AG04450 (cell line): ENCODE measurements around the gene SUSD4. TPM values are rescaled to one million over a fixed set of nuclear protein-coding genes. Genes with fewer than 3 reads are reported as not detected.

ENCODE experiments used
- CTCF ChIA-PET: fragments of 300-600, 350-600 bp; formaldehyde crosslinking; extraction: SDS; loops from one replicate; lab custom pipeline; 2022; ENCODE audit warnings: antibody characterized with exemption, inconsistent platforms; lab: Charles Lee
- POLR2A ChIA-PET: fragments of 350-600 bp; formaldehyde crosslinking; extraction: SDS; loops from one replicate; lab custom pipeline; 2021; ENCODE audit warnings: antibody characterized with exemption, inconsistent platforms; lab: Yijun Ruan, JAX
- DNase-seq: peaks from one replicate; pipeline ENCODE4 v3.0.0-alpha.2; 2011; ENCODE audit warnings: low read depth, low spot score
- H3K27ac ChIP-seq: one replicate; pipeline ENCODE4 v1.5.1; 2012; ENCODE audit warnings: low read depth, low read length, control low read depth
- H3K27me3 ChIP-seq: one replicate; pipeline ENCODE4 v1.6.0; 2012; ENCODE audit warnings: low read length; ENCODE audit not compliant: control insufficient read depth, insufficient read depth
- H3K4me3 ChIP-seq: 2 replicates; pipeline ENCODE4 v1.5.1; 2011; ENCODE audit warnings: mild to moderate bottlenecking, low read depth, low read length, control low read depth
- H3K9me3 ChIP-seq: 2 replicates; pipeline ENCODE4 v1.5.1; 2012; ENCODE audit warnings: low read length; ENCODE audit not compliant: control insufficient read depth, insufficient read depth
- CTCF ChIP-seq: IDR thresholded peaks from 2 replicates; pipeline ENCODE4 v1.5.1; 2011; ENCODE audit warnings: low read depth, low read length, control low read depth, inconsistent platforms
- polyA plus RNA-seq: library from polyadenylated mRNA; depleted of rRNA; stranded (reverse); fragments of >200 nt; gene quantifications from 2 replicates; pipeline ENCODE4 v1.2.3, GENCODE V29; 2011

Gene SUSD4
- polyA plus RNA-seq, 1 experiment: 0.29 TPM

GRCh38 chr1:223222377-223222776, 141.6 kb downstream of the SUSD4 start:
- ChIA-PET POLR2A (no interaction called here), CTCF (no interaction called here)
- no peak for TF ChIP-seq CTCF
- peaks cover 11% of the 10 kb centered on the region for H3K9me3 ChIP-seq
- no peak overlapping the region for H3K27ac ChIP-seq
- no peaks in the 10 kb centered on the region for H3K27me3 ChIP-seq
- DNase-seq: no peak
- no peak overlapping the region for H3K4me3 ChIP-seq

- POLR2A ChIA-PET: no interaction called here
- no peak for TF ChIP-seq CTCF
- CTCF ChIA-PET: interaction anchor here (1.0 kb wide), 1 partner anchor 8 kb away, joined by 3 read pairs; no protein-coding TSS in a partner anchor
- no peak for DNase-seq
- Histone ChIP-seq H3K27me3 (no peaks in the 10 kb centered on the region), H3K4me3 (no peak overlapping the region), H3K9me3 (peaks cover 11% of the 10 kb centered on the region), H3K27ac (no peak overlapping the region)
These were observed 142.3 kb downstream of the SUSD4 start for GRCh38 chr1:223221686-223222085.

- no peak overlapping the region for H3K27ac ChIP-seq
- H3K4me3 ChIP-seq: no peak overlapping the region
- CTCF ChIA-PET: interaction anchor here (1.0 kb wide), 1 partner anchor 86 kb away, joined by 4 read pairs; no protein-coding TSS in a partner anchor
- DNase-seq: no peak
- H3K9me3 ChIP-seq: peaks cover 11% of the 10 kb centered on the region
- TF ChIP-seq CTCF: no peak
- no peaks in the 10 kb centered on the region for H3K27me3 ChIP-seq
- POLR2A ChIA-PET: no interaction called here
These were observed 143.9 kb downstream of the SUSD4 start for GRCh38 chr1:223219846-223220610.

GRCh38 chr1:223219318-223219635, 144.7 kb downstream of the SUSD4 start:
- no peak for DNase-seq
- POLR2A ChIA-PET: no interaction called here
- Histone ChIP-seq H3K9me3 (peaks cover 11% of the 10 kb centered on the region), H3K27me3 (peaks cover 3% of the 10 kb centered on the region), H3K27ac (no peak overlapping the region), H3K4me3 (no peak overlapping the region)
- TF ChIP-seq CTCF: no peak
- CTCF ChIA-PET: interaction anchor here (1.0 kb wide), 1 partner anchor 86 kb away, joined by 4 read pairs; no protein-coding TSS in a partner anchor

- Histone ChIP-seq H3K27ac (no peak overlapping the region), H3K27me3 (peaks cover 6% of the 10 kb centered on the region), H3K9me3 (peaks cover 11% of the 10 kb centered on the region), H3K4me3 (no peak overlapping the region)
- DNase-seq: no peak
- ChIA-PET POLR2A (no interaction called here), CTCF (no interaction called here)
- no peak for TF ChIP-seq CTCF
These were observed 146.2 kb downstream of the SUSD4 start for GRCh38 chr1:223217781-223218180.
